K562 (cell line): ENCODE results near the gene SLC45A3. TPM values are rescaled to one million over a fixed set of nuclear protein-coding genes. Genes with fewer than 3 reads are reported as not detected.

Experiments
- HNRNPL ChIP-seq: fragments of 200-400 bp; formaldehyde crosslinking; IDR thresholded peaks from 2 replicates; pipeline ENCODE4 v1.6.1; 2017; ENCODE audit warnings: low read depth, mild to moderate bottlenecking, low read length
- LEF1 ChIP-seq: fragments of 450-650 bp; IDR thresholded peaks from 2 replicates; pipeline ENCODE4 v1.6.1; 2016; ENCODE audit warnings: mild to moderate bottlenecking
- MXD1 ChIP-seq: fragments of 250-450 bp; sonication (Bioruptor Pico); IDR thresholded peaks from 2 replicates; pipeline ENCODE4 v1.8.0; 2021; ENCODE audit warnings: borderline replicate concordance, mild to moderate bottlenecking, moderate library complexity; ENCODE audit not compliant: poor library complexity, severe bottlenecking
- NCOR1 ChIP-seq: fragments of 450-650 bp; IDR thresholded peaks from 2 replicates; pipeline ENCODE4 v1.6.1; 2016; ENCODE audit warnings: mild to moderate bottlenecking, moderate library complexity
- STAT6 ChIP-seq: sonication (generic); formaldehyde crosslinking; IDR thresholded peaks from 2 replicates; pipeline ENCODE4 v1.8.1; 2023; ENCODE audit warnings: mild to moderate bottlenecking, missing genetic modification reagents
- TRIM28 ChIP-seq: fragments of 450-650 bp; IDR thresholded peaks from 2 replicates; pipeline ENCODE4 v1.6.1; 2017
- ZBTB49 ChIP-seq: sonication (generic); formaldehyde crosslinking; IDR thresholded peaks from 2 replicates; pipeline ENCODE4 v1.8.0; 2022; ENCODE audit warnings: missing genetic modification reagents, mild to moderate bottlenecking, borderline replicate concordance
- ZNF165 ChIP-seq: fragments of 250-450 bp; sonication (Bioruptor Pico); IDR thresholded peaks from 2 replicates; pipeline ENCODE4 v1.4.0; 2020; ENCODE audit warnings: borderline replicate concordance
- ZNF589 ChIP-seq: fragments of 200-800 bp; sonication (Bioruptor generic); IDR thresholded peaks from 2 replicates; pipeline ENCODE4 v1.6.1; 2016; ENCODE audit warnings: low read depth, missing genetic modification characterization, missing compliant biosample characterization
- polyA plus RNA-seq, 8 experiments: library from polyadenylated mRNA; depleted of rRNA in 4 of 8; stranded (reverse) in 5 of 8; unstranded in 3 of 8; fragments of >200 nt; fragmentation: Nextera tagmentation in 2 of 8; fragmentation: Illumina TruSeq in 1 of 8; extraction: Ambion mirVana in 2 of 8; extraction: Trizol in 1 of 8; gene quantifications; 2 replicates each; pipeline versions ENCODE4 v1.2.1 to v1.2.3, GENCODE V29; 2011 to 2014; ENCODE audit warnings: inconsistent platforms in 1 of 8, missing spikeins in 1 of 8
- total RNA-seq, 7 experiments: library from RNA; depleted of rRNA in 6 of 7; stranded (reverse); fragments of >200 nt in 6 of 7; fragmentation: Illumina TruSeq in 2 of 7; extraction: Trizol in 2 of 7; gene quantifications; 2 replicates each; pipeline versions ENCODE4 v1.2.1 to v1.2.3, GENCODE V29; 2011 to 2021; ENCODE audit warnings: low replicate concordance in 1 of 7
- TF ChIP-seq, protein P1 (sequence below): fragments of 450-650 bp; IDR thresholded peaks from 2 replicates; pipeline ENCODE4 v1.6.1; 2016; ENCODE audit warnings: missing biosample characterization, missing genetic modification characterization
- TF ChIP-seq, protein P2 (sequence below): fragments of 200-800 bp; sonication (Bioruptor generic); IDR thresholded peaks from 2 replicates; pipeline ENCODE4 v1.6.1; 2016; ENCODE audit warnings: missing genetic modification characterization, missing compliant biosample characterization

The SLC45A3 gene
- total and polyA plus RNA-seq, 9 of the 15 experiments (the other 6 are each of a cell fraction or from before 2014, with no cell fraction given), result 0.06 to 3.3 (median 1.3) TPM

- no peak for TF ChIP-seq ZBTB49 (CRISPR knock-in tag)
- no peak for TF ChIP-seq NCOR1
- TF ChIP-seq, protein P1, sequence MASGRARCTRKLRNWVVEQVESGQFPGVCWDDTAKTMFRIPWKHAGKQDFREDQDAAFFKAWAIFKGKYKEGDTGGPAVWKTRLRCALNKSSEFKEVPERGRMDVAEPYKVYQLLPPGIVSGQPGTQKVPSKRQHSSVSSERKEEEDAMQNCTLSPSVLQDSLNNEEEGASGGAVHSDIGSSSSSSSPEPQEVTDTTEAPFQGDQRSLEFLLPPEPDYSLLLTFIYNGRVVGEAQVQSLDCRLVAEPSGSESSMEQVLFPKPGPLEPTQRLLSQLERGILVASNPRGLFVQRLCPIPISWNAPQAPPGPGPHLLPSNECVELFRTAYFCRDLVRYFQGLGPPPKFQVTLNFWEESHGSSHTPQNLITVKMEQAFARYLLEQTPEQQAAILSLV (tag), result no peak
- TF ChIP-seq TRIM28, result no peak
- TF ChIP-seq HNRNPL, result no peak
- no peak for TF ChIP-seq ZNF165
- no peak for TF ChIP-seq STAT6 (CRISPR knock-in tag)
- TF ChIP-seq LEF1, result no peak
- TF ChIP-seq MXD1 (CRISPR knock-in tag), result no peak
- TF ChIP-seq ZNF589 (CRISPR knock-in tag), result no peak
- TF ChIP-seq, protein P2, sequence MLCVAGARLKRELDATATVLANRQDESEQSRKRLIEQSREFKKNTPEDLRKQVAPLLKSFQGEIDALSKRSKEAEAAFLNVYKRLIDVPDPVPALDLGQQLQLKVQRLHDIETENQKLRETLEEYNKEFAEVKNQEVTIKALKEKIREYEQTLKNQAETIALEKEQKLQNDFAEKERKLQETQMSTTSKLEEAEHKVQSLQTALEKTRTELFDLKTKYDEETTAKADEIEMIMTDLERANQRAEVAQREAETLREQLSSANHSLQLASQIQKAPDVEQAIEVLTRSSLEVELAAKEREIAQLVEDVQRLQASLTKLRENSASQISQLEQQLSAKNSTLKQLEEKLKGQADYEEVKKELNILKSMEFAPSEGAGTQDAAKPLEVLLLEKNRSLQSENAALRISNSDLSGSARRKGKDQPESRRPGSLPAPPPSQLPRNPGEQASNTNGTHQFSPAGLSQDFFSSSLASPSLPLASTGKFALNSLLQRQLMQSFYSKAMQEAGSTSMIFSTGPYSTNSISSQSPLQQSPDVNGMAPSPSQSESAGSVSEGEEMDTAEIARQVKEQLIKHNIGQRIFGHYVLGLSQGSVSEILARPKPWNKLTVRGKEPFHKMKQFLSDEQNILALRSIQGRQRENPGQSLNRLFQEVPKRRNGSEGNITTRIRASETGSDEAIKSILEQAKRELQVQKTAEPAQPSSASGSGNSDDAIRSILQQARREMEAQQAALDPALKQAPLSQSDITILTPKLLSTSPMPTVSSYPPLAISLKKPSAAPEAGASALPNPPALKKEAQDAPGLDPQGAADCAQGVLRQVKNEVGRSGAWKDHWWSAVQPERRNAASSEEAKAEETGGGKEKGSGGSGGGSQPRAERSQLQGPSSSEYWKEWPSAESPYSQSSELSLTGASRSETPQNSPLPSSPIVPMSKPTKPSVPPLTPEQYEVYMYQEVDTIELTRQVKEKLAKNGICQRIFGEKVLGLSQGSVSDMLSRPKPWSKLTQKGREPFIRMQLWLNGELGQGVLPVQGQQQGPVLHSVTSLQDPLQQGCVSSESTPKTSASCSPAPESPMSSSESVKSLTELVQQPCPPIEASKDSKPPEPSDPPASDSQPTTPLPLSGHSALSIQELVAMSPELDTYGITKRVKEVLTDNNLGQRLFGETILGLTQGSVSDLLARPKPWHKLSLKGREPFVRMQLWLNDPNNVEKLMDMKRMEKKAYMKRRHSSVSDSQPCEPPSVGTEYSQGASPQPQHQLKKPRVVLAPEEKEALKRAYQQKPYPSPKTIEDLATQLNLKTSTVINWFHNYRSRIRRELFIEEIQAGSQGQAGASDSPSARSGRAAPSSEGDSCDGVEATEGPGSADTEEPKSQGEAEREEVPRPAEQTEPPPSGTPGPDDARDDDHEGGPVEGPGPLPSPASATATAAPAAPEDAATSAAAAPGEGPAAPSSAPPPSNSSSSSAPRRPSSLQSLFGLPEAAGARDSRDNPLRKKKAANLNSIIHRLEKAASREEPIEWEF (CRISPR knock-in tag), result no peak
These were observed 18.6 kb upstream of the SLC45A3 start (continued) for GRCh38 chr1:205698921-205699320.
